Measurements from ENCODE around the gene MRPL28.
"Not testable (repeated sequence)": the region's sequence is repeated elsewhere in the genome, so short reads cannot be mapped to it uniquely, and the experiment has no call there.

MRPL28 gene

DNA sequence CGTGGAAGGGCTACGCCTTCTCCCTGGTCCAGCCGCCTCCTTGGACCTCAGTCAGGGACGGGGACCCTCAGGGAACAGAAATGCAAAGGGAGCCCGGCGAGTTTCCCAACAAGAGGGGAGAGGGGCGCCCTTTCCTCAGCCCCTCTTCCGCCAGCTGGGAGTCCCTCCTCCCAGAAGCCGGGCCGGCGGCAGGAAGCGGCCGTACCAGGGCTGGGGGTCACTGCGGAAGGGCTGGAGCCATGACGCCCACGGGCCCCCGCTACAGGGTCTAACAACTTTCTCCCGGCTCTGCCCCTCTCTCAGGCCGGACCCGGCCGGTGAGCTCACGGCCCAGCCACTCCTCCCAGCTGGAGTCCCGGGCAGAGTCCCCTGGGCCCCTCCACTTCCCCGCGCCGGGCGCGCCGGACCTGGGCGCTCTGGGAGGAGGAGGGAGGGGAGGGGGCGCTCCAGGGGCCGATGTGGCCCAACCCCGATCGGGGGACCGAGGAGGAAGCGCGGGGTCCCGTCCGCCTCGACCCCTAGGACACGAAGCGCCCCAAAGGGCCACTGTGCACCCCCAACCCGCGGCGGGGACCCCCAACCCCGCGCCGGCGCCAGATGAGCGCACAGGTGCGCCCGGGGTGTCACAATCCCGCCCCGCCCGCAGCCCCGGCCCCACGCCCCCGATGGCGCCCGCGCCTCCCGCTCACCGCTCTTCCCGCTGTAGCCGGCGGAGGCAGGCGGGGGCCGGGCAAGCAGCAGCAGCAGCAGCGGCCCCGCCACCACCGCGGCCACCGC, 10.9 kb upstream of the MRPL28 start:
- CTCF ChIA-PET = no interaction called here
- POLR2A ChIA-PET (ENCODE audit: low non-redundant PET) = no interaction called here
- TF ChIP-seq CTCF (conservative IDR thresholded peaks at IDR 0.05; ENCODE audit: low read depth) = no peak
- H3K27ac ChIP-seq = peak overlapping the region; percentile 73
- DNase-seq (ENCODE audit: low spot score) = no peak

DNA sequence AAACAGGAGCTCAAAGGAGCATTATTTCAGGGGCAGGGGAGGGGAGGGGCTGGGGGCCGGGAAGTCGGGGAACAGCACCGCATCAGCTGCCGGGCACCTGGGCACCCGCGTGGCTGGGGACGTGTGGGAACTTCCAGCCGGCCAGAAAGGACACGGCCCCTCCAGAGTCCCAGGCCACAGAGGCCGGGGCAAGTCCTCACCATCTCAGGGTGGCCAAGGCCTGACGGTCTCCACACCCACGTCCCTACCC, 10.3 kb upstream of the MRPL28 start:
- H3K27ac ChIP-seq = peak overlapping the region; percentile 73
- ChIA-PET POLR2A (ENCODE audit: low non-redundant PET) (no interaction called here), CTCF (no interaction called here)
- no peak for DNase-seq (ENCODE audit: low spot score)
- no peak for TF ChIP-seq CTCF (conservative IDR thresholded peaks at IDR 0.05; ENCODE audit: low read depth)

DNA sequence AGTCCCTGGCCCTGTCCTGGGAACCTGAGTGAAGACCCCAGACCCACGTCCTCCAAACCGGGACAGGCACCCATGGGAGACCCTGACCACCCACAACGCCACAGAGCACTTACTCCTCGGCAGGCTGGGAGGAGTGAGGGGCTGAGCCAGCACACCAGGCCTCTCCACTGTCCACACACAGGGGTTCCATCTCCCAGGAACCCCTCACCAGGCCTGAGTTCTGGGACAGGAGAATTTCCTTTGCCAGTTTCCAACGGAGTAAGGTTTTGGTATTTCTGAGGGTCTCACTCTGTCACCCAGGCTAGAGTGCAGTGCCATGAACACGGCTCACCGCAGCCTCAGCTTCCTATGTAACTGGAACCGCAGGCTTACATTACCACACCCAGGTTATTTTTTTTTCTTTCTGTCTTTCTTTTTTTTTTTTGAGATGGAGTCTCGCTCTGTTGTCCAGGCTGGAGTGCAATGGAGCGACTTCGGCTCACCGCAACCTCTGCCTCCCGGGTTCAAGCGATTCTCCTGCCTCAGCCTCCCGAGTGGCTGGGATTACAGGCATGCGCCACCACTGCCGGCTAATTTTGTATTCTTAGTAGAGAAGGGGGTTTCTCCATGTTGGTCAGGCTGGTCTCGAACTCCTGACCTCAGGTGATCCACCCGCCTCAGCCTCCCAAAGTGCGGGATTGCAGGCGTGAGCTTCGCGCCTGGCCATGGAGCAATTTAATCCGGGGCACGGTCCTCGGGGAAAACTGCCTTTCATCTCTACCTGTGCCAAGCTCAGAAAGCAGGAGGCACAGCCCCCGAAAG, 9.8 kb upstream of the MRPL28 start:
- no peak for TF ChIP-seq CTCF (conservative IDR thresholded peaks at IDR 0.05; ENCODE audit: low read depth)
- DNase-seq (ENCODE audit: low spot score) = no peak
- H3K27ac ChIP-seq = peak overlapping the region; percentile 73
- CTCF ChIA-PET = no interaction called here
- POLR2A ChIA-PET (ENCODE audit: low non-redundant PET) = no interaction called here

GRCh38 chr16:379183-379960, 9.0 kb upstream of the MRPL28 start:
- H3K27ac ChIP-seq = peak overlapping the region; percentile 26
- TF ChIP-seq CTCF (conservative IDR thresholded peaks at IDR 0.05; ENCODE audit: low read depth) = no peak
- no peak for DNase-seq (ENCODE audit: low spot score)
- POLR2A ChIA-PET (ENCODE audit: low non-redundant PET) = no interaction called here
- CTCF ChIA-PET = interaction anchor here (0.6 kb wide), 1 partner anchor 218 kb away, joined by 5 read pairs; no protein-coding TSS in a partner anchor

- DNase-seq (ENCODE audit: low spot score) = no peak
- ChIA-PET CTCF (interaction anchor here (0.6 kb wide), 1 partner anchor 218 kb away, joined by 5 read pairs; no protein-coding TSS in a partner anchor), POLR2A (ENCODE audit: low non-redundant PET) (no interaction called here)
- 0 out of 2 replicates have a peak overlapping the region, but pooled peaks have one; percentile 26 for H3K27ac ChIP-seq
- no peak for TF ChIP-seq CTCF (conservative IDR thresholded peaks at IDR 0.05; ENCODE audit: low read depth)
Observed at GRCh38 chr16:378821-379182, 8.5 kb upstream of the MRPL28 start.

- DNase-seq (ENCODE audit: low spot score); POLR2A ChIA-PET (ENCODE audit: low non-redundant PET); CTCF ChIA-PET: not testable (repeated sequence)
- H3K27ac ChIP-seq = 0 out of 2 replicates have a peak overlapping the region, but pooled peaks have one; percentile 26
Observed at GRCh38 chr16:378113-378820, 7.9 kb upstream of the MRPL28 start.
